Nucleus accumbens (tissue), 56 donors: ENCODE data around the gene MYOCD.

Experiments
- DNase-seq, 56 donors: peaks; one replicate each; lab custom pipeline; 2025; lab: John Stamatoyannopoulos, UW

Gene MYOCD

DNA sequence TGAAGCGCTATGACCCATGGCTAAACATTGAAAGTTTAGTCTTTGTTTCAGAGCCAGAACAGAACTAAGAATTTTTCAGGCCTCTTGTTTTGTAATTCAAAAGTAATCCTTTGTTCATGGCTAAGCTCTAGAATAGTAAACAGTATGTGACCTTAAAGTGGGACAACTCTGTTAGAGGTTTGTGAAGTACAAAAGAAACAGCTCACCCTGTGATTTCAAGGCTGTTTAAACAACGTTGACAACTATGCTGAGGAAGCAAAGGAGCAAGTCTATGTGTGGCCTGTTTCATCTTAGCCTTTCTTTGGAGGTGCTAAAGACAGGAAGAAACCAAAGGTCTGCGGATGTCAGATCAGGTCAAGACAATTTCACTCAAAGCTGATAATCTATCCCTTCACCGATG is 40.4 kb downstream of the MYOCD start:
- DNase-seq: no peak

DNA sequence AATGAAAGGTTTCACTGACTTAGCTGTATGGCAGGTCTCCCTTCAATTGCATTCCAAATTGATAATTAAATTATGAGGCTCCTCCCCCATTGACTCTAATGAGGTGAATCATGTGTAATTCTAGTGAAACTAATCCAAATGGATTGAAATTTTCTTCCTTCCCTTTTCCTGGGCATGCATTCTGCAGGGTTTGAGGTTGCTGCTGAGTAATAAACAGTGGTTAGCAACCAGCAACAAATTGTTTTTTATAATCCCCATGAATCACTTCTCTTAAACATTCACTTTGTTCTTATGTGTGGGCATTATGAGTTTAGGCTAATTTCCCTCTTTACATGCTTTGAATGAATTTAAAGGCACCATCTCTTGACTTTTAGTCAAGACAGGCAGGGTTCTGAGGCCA is 43.4 kb downstream of the MYOCD start:
- no peak for DNase-seq

GRCh38 chr17:12712415-12712814 is 46.7 kb downstream of the MYOCD start:
- no peak for DNase-seq

DNA sequence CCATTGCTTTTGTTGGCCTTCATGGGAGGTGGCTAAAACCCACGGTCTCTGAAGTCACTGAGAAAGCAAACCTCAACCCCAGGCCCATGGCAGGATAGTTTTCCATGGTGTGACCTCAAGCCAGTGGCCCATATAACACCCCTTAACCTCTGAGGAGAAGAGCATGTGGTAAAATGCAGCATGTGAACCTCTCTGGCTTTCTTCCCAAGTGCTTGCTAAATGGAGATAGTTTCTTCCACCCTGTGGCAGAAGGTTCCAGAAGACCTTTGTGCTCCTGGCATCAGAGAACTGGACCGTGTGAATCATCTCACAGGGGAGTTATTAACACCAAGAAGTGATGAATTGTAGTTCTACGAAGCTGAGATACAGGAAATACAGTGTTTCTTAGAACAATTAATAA is 47.3 kb downstream of the MYOCD start:
- no peak for DNase-seq

DNA sequence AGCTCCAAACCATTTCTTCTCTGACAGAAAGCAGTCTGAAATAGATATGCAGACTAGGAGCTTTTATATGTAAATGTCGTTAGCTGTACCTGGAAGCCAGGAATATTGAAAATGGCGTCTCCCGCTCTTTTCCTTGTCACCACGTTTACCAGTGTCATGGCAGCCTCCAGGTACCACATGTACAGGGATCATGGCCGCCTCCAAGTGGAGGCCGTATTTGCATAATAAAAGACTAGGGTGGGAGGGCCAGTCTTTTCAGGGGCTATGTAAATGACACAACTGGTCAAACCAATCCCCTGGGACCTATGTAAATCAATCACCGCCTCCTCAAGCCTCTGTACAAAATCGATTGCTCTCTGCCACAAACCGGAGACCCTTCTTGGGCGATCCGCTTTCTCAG is 54.3 kb downstream of the MYOCD start:
- DNase-seq: no peak

DNA sequence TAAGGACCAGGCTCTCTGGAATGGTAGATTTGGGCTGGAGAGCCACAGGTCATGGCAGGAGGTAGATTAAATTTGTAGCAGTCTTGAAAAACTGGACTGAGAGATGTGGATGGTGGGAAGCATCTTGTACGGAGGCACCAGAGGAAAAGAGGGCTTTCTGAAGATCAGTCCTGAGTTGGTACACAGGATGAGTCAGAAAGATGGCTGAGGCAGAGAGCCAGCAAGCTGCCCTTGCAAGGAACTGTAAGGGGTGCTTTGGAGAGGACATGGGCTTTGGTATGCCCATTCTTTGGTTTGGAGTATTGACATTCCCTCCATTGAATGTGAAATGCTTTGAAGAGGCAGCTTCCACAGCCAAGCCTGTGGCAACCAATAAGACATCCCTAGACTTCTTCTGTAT is 55.9 kb downstream of the MYOCD start:
- DNase-seq: no peak

- no peak for DNase-seq
These were observed 56.6 kb downstream of the MYOCD start for GRCh38 chr17:12722282-12722681.

- no peak for DNase-seq
These were observed 60.4 kb downstream of the MYOCD start for GRCh38 chr17:12726131-12726530.

DNA sequence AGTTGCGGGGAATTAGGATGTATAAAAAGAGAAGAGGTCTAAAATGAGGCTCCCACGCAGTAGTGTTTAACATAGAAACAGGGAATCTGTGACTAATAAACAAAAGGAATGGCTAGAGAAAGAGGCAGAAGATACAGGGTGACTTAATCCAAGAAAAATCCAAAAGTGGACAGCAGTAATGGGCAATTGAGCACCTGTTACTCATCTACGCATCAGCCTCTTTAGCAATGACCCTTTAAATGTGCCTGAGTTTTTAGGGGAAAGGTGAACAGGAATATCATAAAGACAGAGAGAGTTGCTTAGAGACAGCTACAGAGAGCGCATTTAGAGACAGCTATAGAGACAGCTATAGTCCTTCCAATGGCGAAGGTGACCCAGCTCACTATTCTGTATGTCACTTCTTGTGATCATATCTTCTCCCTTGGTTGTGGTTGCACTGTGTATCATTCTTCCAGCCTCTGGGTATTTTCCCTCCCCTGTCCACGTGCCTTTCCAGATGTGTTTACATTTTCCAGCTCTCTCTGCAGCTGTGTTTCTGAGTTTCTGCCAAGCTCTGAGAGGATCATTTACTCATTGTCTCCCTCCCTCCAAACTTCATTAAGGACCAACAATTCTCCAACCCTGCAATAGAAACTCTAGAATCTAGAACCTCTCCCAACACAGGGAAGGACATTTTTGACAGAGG is 61.5 kb downstream of the MYOCD start:
- DNase-seq: no peak

- DNase-seq: no peak
These were observed 62.2 kb downstream of the MYOCD start for GRCh38 chr17:12727881-12728280.

DNA sequence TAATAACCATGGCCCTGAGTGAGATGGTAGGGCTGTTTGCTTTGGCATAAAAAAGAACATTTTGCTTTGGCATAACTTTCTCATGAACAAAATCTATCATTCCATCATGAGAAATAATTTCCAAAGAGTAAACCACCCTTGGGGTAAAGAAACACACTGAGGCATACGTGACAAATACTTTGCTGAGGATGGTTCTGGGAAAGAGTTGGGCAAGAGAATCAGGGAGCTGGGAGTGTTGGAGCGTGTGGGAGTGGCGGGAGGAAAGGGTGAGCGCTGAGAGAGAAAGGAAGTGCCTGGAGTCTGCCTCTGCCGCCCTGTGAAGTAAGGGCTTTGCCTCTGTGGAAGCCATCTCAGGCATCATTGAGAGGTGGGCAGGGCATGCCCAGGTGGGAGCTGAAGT is 63.4 kb downstream of the MYOCD start:
- no peak for DNase-seq

GRCh38 chr17:12730421-12730820 is 64.7 kb downstream of the MYOCD start:
- DNase-seq: no peak

DNA sequence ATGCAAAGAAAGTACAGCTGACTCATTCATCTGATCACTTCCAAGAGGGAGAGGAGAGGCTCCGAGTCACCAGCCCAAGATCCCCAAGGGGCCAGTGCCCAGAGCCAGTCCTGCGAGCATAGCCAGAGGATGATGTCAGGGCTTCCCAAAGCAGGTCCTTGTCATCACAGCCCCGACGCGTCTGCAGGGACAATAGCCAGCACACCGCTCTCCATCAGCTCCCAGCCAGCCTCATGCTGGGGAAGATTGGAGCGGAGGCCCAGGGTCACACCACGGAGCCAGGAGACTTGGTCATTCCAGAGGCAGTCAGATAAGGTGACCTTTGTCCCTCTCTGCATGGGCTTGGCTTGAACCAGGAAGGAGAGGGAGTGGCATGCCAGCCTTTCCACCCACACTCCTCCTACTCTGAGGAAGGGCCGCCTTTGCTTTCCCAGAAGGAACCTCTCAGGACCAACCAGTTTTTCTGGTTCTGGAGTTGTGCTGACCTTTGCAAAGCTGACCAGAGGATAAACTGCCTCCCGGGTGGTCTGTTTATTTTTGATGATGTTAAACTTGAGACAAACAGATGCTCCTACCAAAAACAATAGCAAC is 65.3 kb downstream of the MYOCD start:
- peak in 1 of 56 donors; percentile 14 for DNase-seq

GRCh38 chr17:12731839-12732238 is 66.1 kb downstream of the MYOCD start:
- DNase-seq: no peak

DNA sequence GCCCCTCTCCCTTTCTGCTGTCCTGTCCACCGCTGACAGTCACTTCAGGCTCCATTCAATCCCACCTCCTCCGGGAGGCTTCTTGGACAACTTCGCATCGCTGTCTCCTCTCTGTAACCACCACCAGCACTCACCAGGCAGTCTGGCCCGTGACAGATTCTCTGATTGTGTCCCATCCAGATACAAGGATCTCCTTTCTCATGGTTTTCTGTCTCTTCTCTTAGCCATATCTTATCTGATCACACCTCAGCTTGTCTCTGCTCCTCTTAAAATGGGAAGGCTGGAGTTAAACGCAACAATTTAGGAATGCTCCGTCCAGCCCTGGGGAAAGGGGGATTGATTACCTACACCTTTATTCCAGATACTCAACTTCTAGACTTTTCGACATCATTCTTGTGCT is 66.7 kb downstream of the MYOCD start:
- no peak for DNase-seq

- DNase-seq: no peak
These were observed 69.2 kb downstream of the MYOCD start for GRCh38 chr17:12734926-12735325.

GRCh38 chr17:12735517-12735916 is 69.8 kb downstream of the MYOCD start:
- no peak for DNase-seq

GRCh38 chr17:12736526-12736925 is 70.8 kb downstream of the MYOCD start:
- DNase-seq: no peak

DNA sequence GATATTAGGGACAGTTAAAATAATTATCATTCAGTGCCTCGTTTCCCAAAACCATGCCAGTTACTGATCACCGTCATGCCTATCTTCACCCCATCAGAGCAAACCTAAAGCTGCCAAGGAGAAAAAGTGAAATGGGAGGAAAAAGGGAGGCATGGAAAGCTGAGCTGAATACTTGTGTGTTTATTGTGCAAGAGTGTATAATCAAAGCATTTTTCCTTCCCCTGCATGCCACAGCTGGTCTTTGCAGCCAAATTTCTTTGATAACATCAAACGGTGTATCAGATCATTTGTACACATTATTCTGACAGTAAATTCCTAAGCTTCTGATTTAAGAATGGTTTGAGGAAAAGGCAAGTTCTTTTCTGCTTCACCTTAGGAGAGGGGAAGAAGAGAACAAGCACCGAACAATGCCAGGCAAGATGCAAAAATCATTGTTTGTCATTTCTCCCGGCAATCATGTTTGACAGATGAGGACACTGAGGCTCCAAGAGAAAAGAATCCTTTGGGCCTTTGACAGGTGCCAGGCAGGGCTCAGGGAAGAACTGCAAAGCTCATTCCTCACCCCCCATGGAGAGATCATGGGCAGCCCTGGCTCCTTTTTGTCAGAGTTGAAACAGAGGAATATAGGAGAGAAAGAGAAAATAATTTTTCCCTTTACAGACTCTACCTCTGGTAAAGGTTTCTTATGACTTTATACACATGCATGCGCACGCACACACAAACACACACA is 72.2 kb downstream of the MYOCD start:
- no peak for DNase-seq

GRCh38 chr17:12738624-12739023 is 72.9 kb downstream of the MYOCD start:
- no peak for DNase-seq

DNA sequence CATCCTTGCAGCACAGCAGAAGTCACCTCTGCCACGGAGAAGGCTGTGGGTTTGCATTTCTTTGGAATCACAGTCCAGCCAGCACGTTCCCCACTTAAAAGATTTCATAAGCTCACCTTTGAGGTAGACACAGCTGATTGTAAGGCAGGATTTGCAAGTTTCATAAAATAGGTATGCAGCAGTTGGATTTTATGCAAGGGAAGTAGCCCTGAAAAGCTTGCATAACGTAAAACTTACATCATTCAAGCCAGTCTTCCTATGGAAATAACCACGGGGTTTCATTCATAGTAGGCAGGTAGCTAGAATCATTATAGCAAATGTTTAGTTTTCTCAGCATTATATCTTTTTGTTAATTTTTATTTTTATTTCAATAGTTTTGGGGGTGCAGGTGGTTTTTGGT is 73.8 kb downstream of the MYOCD start:
- no peak for DNase-seq

GRCh38 chr17:12743046-12743445 is 77.4 kb downstream of the MYOCD start:
- DNase-seq: no peak
